HUES64 (cell line): ENCODE data around the gene SBF1. TPM values are rescaled to one million over a fixed set of nuclear protein-coding genes. Genes with fewer than 3 reads are reported as not detected.
A peak's percentile ranks its signal among the peaks of the same experiment; 100 is the strongest.
"Not testable (repeated sequence)": the region's sequence is repeated elsewhere in the genome, so short reads cannot be mapped to it uniquely, and the experiment has no call there.

Experiments
- H3K27ac ChIP-seq: 2 replicates; pipeline ENCODE4 v1.7.0; 2013; ENCODE audit warnings: low read depth, low read length, inconsistent platforms
- H3K27me3 ChIP-seq: 2 replicates; pipeline ENCODE4 v1.6.1; 2013; ENCODE audit warnings: mild to moderate bottlenecking, low read length; ENCODE audit not compliant: insufficient read depth
- H3K36me3 ChIP-seq: 2 replicates; pipeline ENCODE4 v1.6.1; 2013; ENCODE audit warnings: mild to moderate bottlenecking, low read length; ENCODE audit not compliant: insufficient read depth
- H3K4me1 ChIP-seq: 2 replicates; pipeline ENCODE4 v1.6.1; 2013; ENCODE audit warnings: mild to moderate bottlenecking, low read length, moderate library complexity; ENCODE audit not compliant: insufficient read depth
- H3K4me3 ChIP-seq: 2 replicates; pipeline ENCODE4 v1.5.1; 2013; ENCODE audit warnings: mild to moderate bottlenecking, low read length, moderate library complexity
- H3K9ac ChIP-seq: 2 replicates; pipeline ENCODE4 v1.6.1; 2013; ENCODE audit warnings: mild to moderate bottlenecking, low read depth, low read length
- H3K9me3 ChIP-seq: 2 replicates; pipeline ENCODE4 v1.6.1; 2013; ENCODE audit warnings: low read depth, low read length; ENCODE audit not compliant: insufficient read depth
- WGBS: fragments of 150-250, 120-280 bp; methylation state at CpG from one replicate; pipeline ENCODE4 v1.1.7; 2013; ENCODE audit warnings: missing lambda C conversion rate; 5-methylcytosine and 5-hydroxymethylcytosine counted together
- polyA plus RNA-seq, 2 experiments: library from polyadenylated mRNA; stranded (reverse); fragments of 50-300 nt; gene quantifications; one replicate each; pipeline ENCODE4 v1.2.3, GENCODE V29; 2013

The SBF1 gene
- 31.3 TPM for polyA plus RNA-seq (2013, experiment 1 of 2)
- polyA plus RNA-seq (2013, experiment 2 of 2), result 37.2 TPM

- Histone ChIP-seq H3K27me3 (peaks cover 13% of the 10 kb centered on the region), H3K27ac (peak within 1 kb of the TSS; percentile 46; the same call in 1 of the 2 replicates), H3K4me1 (peaks cover 11% of the 10 kb centered on the region; the same call in 1 of the 2 replicates), H3K36me3 (no peaks in the 10 kb centered on the region), H3K9ac (peak within 1 kb of the TSS; percentile 65), H3K4me3 (peak within 1 kb of the TSS; percentile 69), H3K9me3 (no peaks in the 10 kb centered on the region)
- 4% methylated on average over 97 of the region's 97 CpGs for WGBS
Observed at GRCh38 chr22:50474710-50475651, at the start of gene SBF1. Gene SBF1, minus strand, starts transcription at chr22:50475035. Its CDS starts 195 bp downstream, at chr22:50474840.

- Histone ChIP-seq H3K9ac (peak overlapping the region; percentile 77), H3K4me1 (no peaks in the 10 kb centered on the region; the same call in 1 of the 2 replicates), H3K27ac (no peak overlapping the region), H3K36me3 (peaks cover 34% of the 10 kb centered on the region), H3K9me3 (no peaks in the 10 kb centered on the region), H3K4me3 (peak overlapping the region; percentile 79), H3K27me3 (peaks cover 27% of the 10 kb centered on the region)
- WGBS, result 91% methylated on average over 25 of the region's 25 CpGs
Observed at GRCh38 chr22:50523806-50524675, 49.2 kb upstream of the SBF1 start.

GRCh38 chr22:50523458-50523805 is 48.6 kb upstream of the SBF1 start:
- Histone ChIP-seq H3K4me1 (no peaks in the 10 kb centered on the region; the same call in 1 of the 2 replicates), H3K9me3 (no peaks in the 10 kb centered on the region), H3K9ac (no peak overlapping the region), H3K36me3 (peaks cover 38% of the 10 kb centered on the region), H3K27me3 (peaks cover 21% of the 10 kb centered on the region), H3K4me3 (no peak overlapping the region), H3K27ac (no peak overlapping the region)
- WGBS, result 95% methylated on average over 16 of the region's 16 CpGs

DNA sequence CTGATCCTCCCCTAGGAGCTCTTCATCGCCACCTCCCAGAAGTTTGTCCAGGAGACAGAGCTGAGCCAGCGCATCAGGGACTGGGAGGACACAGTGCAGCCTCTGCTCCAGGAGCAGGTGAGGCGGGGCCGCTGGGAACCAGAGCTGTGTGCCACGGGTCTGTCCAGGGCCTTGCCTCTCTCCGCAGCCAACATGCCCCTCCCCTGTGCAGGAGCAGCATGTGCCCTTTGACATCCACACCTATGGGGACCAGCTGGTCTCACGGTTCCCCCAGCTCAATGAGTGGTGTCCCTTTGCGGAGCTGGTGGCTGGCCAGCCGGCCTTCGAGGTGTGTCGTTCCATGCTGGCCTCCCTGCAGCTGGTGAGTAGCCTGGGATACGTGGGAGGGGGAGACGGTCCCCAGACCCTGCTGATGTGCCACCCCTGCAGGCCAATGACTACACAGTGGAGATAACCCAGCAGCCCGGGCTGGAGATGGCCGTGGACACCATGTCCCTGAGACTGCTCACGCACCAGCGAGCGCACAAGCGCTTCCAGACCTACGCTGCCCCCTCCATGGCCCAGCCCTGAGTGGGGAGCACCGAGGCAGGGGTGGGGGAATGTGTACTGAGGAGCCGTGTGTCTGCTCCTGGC is 48.1 kb upstream of the SBF1 start:
- WGBS, result 96% methylated on average over 22 of the region's 22 CpGs
- peaks cover 43% of the 10 kb centered on the region for H3K36me3 ChIP-seq

DNA sequence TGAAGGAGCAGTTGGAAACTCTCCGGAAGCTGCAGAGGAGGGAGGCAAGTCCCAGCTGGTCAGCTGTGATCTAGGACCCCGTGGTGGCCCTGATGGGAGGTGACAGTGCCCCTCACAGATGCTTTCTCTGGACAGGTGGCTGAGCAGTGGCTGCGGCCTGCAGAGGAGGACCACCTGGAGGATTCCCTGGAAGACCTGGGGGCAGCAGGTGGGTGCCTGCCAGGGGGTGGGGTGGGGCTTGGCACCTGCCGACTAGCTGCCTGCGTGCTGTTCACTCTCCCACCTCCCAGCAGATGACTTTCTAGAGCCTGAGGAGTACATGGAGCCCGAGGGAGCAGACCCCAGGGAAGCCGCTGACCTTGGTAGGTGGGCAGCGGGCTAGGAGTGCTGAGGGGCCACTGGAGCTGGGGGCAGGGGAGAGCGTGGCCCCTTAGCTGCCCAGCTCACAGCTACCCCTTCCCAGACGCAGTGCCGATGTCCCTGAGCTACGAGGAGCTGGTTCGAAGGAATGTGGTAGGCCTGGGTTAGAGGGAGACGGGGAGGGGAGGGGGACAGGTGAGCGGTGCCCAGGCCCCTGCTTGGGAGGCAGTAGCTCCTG is 47.5 kb upstream of the SBF1 start:
- Histone ChIP-seq H3K9ac (no peak overlapping the region), H3K4me3 (no peak overlapping the region), H3K27ac (no peak overlapping the region), H3K36me3 (peaks cover 49% of the 10 kb centered on the region), H3K9me3 (no peaks in the 10 kb centered on the region), H3K27me3 (peaks cover 9% of the 10 kb centered on the region), H3K4me1 (no peaks in the 10 kb centered on the region; the same call in 1 of the 2 replicates)
- 97% methylated on average over 15 of the region's 15 CpGs for WGBS

More for the DNA sequence above, 48.1 kb upstream of the SBF1 start:
- Histone ChIP-seq H3K9me3 (no peaks in the 10 kb centered on the region), H3K9ac (no peak overlapping the region), H3K27me3 (peaks cover 16% of the 10 kb centered on the region), H3K27ac (no peak overlapping the region), H3K4me3 (no peak overlapping the region), H3K4me1 (no peaks in the 10 kb centered on the region; the same call in 1 of the 2 replicates)

DNA sequence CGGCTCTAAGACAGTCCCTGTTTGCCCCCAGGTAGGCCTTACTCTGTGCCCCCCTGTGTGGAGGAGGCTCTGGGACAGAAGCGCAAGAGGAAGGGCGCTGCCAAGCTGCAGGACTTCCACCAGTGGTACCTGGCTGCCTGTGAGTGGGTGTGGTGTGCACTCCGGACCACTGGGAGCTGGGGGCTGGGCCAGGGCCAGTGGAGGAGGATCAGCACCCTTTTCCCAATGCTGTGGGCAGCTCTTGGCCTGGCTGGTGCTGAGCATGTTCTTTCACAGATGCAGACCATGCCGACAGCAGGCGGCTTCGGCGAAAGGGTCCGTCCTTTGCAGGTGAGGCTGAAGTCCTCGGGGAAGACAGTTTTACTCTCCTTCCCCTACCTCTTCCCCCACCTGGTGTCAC is 46.9 kb upstream of the SBF1 start:
- Histone ChIP-seq H3K9me3 (no peaks in the 10 kb centered on the region), H3K4me3 (no peak overlapping the region), H3K9ac (no peak overlapping the region), H3K36me3 (peaks cover 52% of the 10 kb centered on the region), H3K4me1 (no peaks in the 10 kb centered on the region; the same call in 1 of the 2 replicates), H3K27me3 (peaks cover 3% of the 10 kb centered on the region), H3K27ac (no peak overlapping the region)
- WGBS, result 97% methylated on average over 10 of the region's 10 CpGs

GRCh38 chr22:50520826-50521453 is 46.1 kb upstream of the SBF1 start:
- no peak overlapping the region for H3K4me3 ChIP-seq
- no peaks in the 10 kb centered on the region for H3K9me3 ChIP-seq
- no peak overlapping the region for H3K27ac ChIP-seq
- peaks cover 56% of the 10 kb centered on the region for H3K36me3 ChIP-seq
- H3K9ac ChIP-seq, result no peak overlapping the region
- WGBS, result 96% methylated on average over 13 of the region's 13 CpGs
- H3K27me3 ChIP-seq, result no peaks in the 10 kb centered on the region
- no peaks in the 10 kb centered on the region; the same call in 1 of the 2 replicates for H3K4me1 ChIP-seq

DNA sequence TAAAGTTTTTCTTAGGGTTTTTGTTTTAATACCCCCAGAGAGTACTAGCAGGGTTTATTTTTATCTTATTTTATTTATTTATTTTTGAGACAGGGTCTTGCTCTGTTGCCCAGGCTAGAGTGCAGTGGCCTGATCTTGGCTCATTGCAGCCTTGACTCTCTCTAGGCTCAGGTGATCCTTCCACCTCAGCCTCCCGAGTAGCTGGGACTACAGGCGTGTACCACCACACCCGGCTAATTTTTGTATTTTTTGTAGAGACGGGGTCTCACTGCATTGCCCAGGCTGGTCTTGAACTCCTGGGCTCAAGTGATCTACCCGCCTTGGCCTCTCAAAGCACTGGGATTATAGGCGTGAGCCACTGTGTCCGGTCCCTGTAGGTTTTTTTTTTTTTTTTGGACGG is 45.3 kb upstream of the SBF1 start:
- H3K27me3 ChIP-seq, H3K9ac ChIP-seq, H3K4me3 ChIP-seq, H3K27ac ChIP-seq, H3K4me1 ChIP-seq, H3K9me3 ChIP-seq: not testable (repeated sequence)
- H3K36me3 ChIP-seq, result peaks cover 56% of the 10 kb centered on the region
- 95% methylated on average over 8 of the region's 8 CpGs for WGBS

DNA sequence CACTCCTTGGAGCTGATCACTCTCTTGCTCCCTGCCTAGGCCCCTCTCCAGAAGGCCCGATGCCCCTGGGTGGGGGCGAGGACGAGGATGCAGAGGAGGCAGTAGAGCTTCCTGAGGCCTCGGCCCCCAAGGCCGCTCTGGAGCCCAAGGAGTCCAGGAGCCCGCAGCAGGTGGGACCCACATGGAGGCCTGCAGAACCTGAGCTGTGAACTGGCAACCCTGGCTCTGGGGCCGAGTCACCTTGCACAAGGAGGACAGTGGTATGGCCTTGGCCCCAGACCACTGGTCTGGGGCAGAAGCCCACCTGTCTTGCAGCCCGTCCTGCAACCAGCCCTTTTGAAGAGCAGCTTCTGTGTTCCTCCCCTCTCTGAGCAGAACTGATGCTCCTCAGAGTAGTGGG is 44.3 kb upstream of the SBF1 start:
- Histone ChIP-seq H3K27ac (no peak overlapping the region), H3K27me3 (no peaks in the 10 kb centered on the region), H3K9me3 (no peaks in the 10 kb centered on the region), H3K36me3 (peaks cover 60% of the 10 kb centered on the region), H3K9ac (no peak overlapping the region), H3K4me1 (no peaks in the 10 kb centered on the region), H3K4me3 (no peak overlapping the region)
- 97% methylated on average over 8 of the region's 8 CpGs for WGBS

DNA sequence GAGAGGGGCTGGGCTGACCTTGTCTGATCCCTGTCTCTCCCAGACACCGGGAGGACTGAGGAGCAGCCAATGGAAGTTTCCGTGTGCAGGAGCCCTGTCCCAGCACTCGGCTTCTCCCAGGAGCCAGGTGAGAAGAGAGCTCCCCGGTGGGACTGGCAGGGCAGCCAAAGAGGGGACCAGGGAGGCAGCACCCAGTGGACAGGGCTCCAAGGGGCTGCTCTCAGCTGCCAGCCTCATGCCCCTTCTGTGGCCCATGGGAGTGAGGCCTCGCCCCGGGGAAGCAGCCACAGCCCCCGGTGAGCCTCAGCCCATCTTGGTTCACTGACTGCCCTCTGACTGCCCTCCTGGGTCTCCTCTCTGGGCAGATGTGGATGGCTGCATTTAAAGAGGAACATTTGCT is 43.8 kb upstream of the SBF1 start:
- WGBS, result 96% methylated on average over 7 of the region's 7 CpGs
- Histone ChIP-seq H3K9ac (no peak overlapping the region), H3K27ac (no peak overlapping the region), H3K9me3 (no peaks in the 10 kb centered on the region), H3K27me3 (no peaks in the 10 kb centered on the region), H3K36me3 (peaks cover 59% of the 10 kb centered on the region), H3K4me3 (no peak overlapping the region), H3K4me1 (no peaks in the 10 kb centered on the region)
